SK-N-DZ (cell line): ENCODE data around the gene MYH9.
"Not testable (repeated sequence)": the region's sequence is repeated elsewhere in the genome, so short reads cannot be mapped to it uniquely, and the experiment has no call there.

Experiments used
- DNase-seq: peaks from one replicate; pipeline ENCODE4 v3.0.0-alpha.2; 2015; ENCODE audit warnings: low spot score

Gene MYH9

DNA sequence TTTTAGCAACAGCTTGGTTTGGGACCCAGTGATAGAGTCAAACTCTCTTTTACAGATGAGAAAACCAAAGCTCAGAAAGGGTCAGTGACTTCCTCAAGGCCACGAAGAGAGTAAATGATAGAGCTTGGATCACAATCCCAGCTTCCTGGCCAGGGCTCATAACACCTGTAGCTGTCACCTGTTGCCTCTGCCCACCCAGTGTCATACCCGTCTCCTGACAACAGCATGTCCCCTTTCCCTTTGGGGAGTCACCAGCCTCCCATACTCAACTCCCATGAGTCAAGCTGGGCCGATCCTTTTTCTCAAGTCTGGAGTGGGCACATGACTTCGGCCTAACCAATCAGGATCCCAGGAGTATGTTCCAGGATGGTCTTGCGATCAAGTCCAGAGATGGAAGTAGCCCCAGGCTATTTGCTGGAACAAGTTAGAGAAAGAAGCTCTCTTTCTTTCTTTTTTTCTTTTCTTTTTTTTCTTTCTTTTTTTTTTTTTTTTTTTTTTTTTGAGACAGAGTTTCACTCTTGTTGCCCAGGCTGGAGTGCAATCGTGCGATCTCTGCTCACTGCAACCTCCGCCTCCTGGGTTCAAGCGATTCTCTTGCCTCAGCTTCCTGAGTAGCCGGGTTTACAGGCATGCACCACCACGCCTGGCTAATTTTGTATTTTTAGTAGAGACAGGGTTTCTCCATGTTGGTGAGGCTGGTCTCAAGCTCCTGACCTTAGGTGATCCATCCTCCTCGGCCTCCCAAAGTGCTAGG is 27.8 kb upstream of the MYH9 start:
- no peak for DNase-seq

DNA sequence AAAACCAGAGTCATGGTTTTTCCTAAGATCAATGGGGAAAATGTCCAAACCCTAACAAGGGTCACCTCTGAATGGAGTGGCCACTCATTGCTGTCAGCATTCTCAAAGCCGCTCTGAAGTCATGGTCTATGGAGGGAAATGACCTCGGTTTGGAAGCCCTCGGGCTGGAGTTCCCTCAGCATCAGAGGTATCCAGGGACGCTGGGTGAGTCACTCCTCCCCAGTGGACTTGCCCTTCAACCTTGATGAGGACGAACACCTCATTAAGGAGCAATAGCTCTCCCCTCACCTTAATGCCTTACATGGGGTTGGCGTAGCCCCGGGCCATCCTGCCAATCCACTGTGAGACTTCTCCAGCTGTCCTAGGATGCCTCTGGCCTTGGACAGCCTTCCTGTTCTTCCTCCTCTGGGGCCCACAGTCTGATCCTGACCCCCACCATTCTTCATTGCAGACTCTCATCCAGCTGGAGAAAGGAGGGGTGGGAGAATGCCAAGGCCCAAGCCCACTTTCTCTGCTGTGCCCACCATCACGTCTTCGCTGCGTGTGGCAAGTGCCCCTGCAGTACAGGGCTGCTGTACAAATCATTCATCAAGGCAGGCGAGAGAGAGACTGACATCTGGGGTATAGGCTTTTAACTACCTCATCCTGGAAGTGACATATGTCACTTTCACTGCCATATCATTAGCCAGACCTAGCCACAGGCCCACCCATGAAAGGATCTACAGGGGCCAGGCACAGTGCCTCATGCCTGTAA is 25.4 kb upstream of the MYH9 start:
- no peak for DNase-seq

DNA sequence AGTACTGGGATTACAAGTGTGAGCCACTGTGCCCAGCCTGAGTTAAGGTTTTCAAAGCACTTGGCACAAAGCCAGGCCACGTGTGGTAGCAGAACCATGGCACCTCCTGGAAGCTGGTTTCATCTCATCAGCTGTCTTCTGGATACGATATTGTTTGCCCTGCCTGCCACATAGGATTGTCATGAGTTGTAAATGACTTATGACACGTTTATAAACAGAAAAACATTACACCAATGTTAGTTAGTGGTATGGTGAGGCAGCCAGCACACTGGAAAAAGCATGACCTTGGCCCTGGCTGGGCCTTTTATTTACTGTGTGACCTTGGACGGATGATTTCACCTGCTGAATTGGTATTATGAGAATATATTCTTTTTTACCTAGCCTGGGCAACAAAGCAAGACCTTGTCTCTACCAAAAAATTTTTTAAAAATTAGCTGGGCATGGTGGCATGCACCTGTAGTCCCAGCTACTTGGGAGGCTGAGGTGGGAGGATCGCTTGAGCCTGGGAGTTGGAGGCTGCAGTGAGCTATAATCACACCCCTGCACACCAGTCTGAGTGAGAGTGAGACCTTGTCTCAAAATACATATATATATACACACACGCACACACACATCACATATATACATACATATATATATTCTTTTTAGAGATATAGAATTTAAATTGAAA is 24.0 kb upstream of the MYH9 start:
- DNase-seq: no peak

DNA sequence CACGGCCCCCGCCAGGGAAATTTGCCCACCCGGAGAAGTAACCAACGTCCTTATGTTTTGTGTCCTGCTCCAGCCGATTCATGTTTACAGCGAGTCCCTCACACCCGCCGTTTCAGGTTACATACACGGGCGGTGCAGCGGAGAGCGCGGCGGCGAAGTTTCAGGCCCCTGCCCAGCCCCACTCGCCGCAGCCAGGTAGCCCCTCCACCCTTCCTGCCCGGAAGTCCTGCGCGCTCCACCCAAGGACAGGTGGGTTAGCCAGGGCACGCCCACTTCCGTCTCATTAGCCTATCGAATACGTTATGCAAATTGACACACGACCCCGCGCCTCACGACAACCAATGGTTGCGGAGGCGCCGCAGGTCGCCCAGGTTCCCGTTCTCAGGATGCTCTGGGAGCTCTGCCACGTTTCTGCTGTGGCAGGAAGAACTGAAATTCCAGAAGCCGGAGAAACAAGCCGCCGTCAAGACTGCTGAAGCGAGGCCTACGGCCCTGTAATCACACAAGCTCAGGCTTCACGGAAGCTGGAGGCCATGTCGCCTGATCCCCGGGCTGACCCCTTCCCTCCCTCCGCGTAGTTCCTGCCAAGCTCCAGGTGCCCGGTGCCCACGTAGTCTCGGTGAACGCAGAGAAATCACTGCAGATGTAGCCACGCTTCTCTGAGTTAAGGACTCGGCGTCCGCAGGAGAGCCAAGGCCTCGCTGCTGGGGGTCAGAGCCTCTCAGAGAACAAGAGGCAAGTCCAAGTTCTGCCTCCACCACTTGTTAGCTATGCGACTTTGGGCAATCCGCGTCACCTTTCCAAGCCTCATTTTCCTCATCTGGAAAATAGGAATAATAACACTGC is 22.4 kb upstream of the MYH9 start:
- DNase-seq: no peak

DNA sequence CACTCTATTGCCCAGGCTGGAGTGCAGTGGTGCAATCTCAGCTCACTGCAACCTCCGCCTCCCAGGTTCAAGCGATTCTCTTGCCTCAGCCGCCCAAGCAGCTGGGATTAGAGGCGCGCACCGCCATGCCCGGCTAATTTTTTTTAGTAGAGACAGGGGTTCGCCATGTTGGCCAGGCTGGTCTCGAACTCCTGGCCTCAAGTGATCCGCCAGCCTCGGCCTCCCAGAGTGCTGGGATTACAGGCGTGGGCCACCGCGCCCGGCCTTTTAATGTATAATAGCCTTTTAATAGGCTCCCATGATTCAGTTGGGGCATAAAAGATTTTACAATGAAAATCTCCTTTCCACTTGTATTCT is 21.8 kb upstream of the MYH9 start:
- DNase-seq: not testable (repeated sequence)

DNA sequence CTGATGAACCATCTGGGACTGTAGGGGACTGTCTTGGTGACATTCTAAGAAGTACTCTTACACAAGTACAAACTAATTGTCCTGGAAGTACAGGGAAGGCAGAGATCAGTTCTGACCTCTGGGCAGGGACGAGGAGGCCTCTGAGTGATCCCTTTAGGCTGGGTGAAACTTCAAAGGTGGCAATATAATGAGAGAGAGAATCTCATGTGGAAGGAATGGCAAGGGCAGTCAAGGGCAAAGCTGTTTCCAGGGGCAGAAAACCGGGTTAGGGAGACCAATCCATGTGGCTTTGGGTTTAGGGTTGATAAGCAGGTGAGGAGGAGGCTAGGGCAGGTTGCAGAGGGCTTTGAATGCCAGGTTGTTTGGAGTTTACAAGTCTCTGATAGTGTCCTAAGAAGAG is 21.3 kb upstream of the MYH9 start:
- no peak for DNase-seq

DNA sequence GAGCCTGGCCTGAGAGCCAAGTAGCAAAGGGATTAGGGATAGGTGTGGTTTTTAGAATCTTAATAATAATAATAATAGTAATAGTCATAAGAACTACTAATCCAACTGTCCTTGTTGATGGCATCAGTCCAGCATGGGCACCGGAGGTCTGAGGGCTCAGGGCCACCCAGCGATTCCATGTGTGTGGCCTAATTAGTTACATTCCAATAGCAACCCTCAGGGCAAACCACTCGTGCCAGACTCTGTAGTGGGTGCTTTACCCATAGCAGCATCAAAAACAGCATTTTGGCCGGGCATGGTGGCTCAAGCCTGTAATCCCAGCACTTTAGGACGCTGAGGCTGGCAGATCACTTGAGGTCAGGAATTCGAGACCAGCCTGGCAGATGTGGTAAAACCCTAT is 19.0 kb upstream of the MYH9 start:
- no peak for DNase-seq

DNA sequence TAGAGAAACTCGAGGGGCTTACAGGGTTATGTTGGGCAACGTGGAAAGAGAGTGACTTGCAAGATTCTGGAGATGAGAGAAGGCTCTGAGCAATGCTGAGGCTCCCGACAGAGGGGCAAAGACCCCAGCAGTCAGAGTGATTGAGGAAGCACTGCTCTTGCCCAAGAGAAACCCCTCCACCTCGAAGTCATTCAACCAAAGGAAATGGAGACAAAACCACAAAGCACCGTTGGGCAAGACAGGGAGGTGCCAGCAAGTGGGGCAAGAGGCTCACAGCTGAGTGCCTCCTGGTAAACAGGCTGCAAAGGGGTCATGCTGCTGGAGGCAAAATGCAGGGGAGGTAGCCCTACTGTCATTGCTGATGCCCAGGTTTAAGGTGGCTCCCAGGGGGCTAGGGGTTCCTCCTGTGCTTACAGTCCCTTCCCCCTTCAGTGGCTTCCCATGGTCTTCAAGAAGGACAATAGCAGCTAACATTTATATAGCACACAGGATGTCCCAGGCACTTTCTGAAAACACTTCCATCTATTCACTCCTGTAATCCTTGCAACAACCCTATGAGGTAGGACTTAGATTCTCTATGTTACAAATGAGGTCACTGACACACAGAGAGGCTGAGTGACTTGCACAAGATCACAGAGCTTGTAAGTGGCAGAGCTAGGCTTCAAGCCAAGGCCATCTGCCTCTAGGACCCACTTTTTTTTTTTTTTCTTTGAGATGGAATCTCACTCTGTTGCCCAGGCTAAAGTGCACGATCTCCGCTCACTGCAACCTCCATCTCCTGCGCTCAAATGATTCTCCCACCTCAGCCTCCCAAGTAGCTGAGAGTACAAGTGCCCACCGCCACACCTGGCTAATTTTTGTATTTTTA is 18.1 kb upstream of the MYH9 start:
- no peak for DNase-seq

DNA sequence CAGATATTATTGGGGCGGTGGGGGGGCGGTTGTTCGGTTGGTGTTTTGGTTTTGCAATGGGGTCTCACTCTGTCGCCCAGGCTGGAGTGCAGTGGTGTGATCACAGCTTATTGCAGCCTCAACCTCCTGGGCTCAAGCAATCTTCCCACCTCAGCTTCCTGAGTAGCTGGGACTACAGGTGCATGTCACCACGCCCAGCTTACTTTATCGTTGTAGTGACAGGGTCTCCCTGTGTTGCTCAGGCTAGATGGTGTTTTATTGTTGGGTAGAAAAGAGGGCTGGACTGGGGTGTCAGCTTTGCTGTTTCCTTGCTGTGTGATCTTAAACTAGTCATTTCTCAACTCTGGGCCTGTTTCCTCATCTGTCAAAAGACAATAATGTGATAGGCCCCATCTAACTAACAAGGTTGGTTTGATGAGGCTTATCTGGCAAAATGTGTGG is 17.5 kb upstream of the MYH9 start:
- DNase-seq: no peak

DNA sequence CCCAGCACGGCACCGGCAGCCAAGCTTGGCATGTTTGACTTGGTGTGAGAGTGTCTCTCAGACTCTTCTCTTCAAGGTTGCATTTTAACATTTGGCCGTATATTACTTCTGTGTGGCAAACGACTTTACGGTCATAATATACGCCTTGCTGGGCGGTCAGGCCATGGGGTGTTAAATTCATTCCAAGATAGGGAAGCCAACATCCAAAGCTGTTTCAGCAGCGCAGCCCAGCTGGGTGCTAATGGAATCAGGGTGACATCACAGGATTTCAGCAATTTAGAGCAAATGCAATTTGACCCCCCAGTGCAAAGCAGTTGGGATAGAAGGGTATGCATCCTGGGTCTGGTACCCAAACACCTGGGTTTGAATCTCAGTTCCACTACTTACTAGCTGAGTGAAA is 16.7 kb upstream of the MYH9 start:
- no peak for DNase-seq

DNA sequence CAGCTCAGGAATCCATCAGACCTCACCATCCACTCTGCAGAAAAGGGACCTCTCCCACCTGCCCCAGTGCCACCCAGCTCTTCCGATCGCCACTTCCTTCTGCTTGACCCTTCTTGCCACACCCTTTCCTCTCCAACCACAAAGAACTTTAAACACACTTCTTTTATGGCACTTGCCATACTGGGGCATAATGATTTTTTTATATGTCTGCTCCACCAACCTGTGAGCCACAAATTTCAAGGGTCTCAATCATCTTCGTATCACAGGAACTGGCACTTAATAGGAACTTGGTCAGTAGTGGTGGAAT is 11.7 kb upstream of the MYH9 start:
- DNase-seq: no peak

DNA sequence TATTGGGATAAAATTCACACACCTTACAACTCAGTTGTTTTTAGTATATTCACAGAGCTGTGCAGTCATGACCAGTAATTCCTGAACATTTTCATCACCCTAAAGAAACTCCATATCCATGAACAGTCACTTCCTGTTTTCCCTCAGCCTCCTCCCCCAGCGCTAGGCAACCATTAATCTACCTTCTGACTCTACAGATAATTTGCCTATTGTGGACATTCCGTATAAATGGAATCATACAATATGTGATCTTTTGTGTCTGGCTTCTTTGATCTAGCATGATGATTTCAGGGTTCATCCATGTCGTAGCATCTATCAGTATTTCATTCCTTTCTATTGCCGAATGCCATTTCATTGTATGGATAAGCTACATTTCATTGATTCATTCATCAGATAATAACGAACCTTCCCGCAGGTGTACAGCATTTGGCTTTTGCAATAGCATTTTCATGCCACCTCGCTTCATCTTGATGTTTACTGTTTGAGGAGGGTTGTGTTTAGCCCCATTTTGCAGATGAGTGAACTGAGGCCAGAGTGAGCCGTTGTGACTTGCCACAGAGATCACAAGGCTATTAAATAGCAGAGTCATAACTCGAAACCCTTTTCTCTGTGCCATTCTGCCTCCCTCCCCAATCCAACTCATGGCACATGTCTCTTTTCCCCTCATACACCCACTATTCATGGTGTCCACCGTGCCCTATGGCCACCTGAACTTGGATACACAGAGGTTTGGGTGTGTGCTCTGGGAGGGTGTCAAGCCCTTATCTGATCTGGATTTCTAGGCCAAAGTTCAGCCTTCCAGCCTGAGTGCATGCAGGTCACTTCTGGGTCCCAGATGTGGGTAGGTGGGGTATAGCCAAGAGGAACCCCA is 11.1 kb upstream of the MYH9 start:
- DNase-seq: no peak

DNA sequence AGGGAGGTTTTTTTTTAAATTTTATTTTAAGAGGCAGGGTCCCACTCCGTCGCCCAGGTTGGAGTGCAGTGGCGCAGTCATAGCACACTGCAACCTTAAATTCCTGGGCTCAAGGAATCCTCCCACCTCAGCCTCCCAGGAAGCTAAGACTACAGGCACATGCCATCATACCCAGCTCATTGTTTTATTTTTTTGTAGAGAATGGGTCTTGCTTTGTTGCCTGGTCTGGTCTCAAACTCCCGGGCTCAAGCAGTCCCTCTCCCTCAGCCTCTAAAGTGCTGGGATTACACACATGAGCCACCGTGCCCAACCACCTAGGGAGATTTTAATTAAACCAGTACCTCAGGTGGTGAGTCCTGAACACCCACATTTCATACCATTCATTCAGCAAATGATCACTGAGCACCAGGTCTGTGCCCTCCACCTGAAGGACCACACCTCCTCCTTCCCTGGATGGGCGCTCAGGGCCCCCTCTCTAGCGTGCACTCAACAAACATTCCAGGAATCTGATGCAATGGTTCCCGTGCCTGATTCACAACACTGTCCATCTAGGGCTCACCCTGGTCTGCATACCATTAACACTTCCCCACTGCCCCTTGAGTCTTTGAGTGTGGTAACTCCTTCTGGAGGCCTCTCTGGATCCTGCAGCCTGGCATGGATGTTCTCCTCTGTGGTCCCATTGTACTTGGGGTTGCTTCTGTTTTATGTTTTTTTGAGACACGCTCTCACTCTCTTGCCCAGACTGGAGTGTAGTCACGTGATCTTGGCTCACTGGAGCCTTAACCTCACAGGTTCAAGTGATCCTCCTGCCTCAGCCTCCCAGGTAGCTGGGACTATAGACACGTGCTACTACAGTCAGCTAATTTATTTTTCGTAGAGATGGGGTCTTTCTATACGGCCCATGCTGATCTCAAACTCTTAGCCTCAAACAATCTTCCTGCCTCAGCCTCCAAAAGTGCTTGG is 9.6 kb upstream of the MYH9 start:
- DNase-seq: no peak

DNA sequence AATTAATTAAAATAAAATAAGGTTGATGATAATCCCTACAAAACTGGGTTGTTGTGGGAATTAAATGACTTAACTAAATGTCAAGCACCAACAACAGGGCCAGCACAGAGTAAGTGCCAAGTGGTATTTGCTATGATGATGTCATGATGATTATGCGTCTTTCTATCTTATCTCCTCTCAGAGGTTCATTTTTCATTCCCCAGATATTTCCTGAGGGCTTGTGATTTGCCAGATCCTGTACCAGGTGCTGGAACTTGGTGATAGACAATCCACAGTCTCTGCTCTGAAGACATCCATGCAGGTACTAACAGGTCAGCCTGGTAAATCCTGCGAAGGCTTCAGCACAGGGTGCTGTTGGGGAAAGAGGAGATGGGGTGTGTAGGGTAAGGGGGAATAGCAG is 8.1 kb upstream of the MYH9 start:
- DNase-seq: no peak

DNA sequence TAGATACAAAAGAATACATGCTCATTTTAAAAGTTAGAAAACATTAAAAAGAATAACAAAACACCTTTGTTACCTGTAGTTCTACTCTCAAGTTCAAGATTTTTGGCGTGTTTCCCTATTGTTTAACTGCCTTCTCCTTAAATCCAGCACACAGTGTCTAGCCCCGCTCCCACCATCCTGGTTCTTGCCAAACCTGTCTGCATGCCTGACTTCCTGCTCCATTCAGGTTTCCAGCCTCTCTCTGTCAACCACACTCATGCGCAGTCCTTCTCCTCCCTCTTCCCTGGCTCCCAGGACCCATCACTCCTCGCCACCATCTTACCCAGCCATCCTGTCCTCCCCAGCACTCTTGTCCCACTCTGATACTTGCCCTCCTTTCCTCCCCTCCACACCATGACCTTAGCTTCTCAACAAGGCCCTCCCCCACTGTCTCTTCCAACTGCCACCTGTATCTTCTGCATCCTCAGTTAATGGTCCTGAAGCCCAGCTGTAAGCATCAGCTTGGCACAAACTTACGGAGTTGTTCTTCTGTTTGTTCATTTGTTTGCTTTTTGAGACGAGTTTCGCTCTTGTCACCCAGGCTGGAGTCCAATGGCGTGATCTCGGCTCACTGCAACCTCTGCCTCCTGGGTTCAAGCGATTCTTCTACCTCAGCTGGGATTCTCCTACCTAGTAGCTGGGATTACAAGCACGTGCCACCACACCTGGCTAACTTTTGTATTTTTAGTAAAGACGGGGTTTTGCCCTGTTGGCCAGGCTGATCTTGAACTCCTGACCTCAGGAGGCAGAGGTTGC is 7.5 kb upstream of the MYH9 start:
- no peak for DNase-seq

DNA sequence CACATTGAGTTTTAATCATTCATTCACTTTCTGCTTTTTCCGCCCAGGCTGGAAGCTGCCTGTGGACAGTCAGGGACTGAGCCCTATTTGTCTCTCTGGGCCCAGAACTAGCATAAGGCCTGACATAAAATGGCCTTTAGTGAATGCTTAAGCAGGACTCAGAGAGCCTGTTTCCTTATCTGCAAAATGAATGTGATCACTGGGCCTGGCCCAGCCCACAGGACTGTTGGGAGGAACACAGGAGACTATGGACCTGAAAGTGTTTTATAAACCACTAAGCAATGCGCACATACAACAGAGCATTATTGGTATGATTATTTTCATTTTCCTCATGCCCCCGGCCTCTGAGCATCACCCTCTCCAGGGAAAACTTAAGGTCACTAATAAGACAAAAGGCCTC is 3.9 kb upstream of the MYH9 start:
- no peak for DNase-seq

DNA sequence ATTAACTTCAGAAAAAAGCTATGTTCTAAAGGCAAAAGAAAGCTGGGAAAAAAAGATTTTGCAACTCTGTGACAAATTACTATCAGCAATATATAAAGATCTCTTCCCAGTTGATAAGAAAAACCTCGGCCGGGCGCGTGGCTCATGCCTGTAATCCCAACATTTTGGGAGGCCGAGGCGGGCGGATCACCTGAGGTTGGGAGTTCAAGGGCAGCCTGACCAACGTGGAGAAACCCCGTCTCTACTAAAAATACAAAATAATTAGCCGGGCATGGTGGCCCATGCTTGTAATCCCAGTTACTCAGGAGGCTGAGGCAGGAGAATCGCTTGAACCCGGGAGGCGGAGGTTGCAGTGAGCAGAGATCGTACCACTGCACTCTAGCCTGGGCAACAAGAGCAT is 1.4 kb upstream of the MYH9 start:
- DNase-seq: not testable (repeated sequence)

DNA sequence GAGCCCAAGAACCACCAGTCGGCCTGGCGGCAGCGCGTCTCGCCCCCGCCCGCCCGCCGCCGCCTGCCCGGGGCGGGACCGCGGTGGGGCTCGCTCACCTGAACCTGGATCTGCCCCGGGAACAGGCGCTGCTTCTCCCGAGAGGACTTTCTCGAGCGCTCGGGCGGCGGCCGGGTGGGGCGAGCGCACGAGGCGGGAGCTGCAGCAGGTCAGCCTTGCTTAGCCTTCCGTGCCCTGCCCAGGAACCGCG is 133 bp downstream of the MYH9 start:
- no peak for DNase-seq
